GM12865 (cell line): ENCODE data around the gene TRRAP.
"Not testable (repeated sequence)": the region's sequence is repeated elsewhere in the genome, so short reads cannot be mapped to it uniquely, and the experiment has no call there.

Experiments
- DNase-seq: peaks from one replicate; pipeline ENCODE4 v3.0.0; 2010; ENCODE audit warnings: low read depth
- H3K4me3 ChIP-seq: 2 replicates; pipeline ENCODE4 v1.5.1; 2011; ENCODE audit warnings: mild to moderate bottlenecking, low read depth, low read length, control low read depth
- CTCF ChIP-seq: IDR thresholded peaks from 2 replicates; pipeline ENCODE4 v1.5.1; 2011; ENCODE audit warnings: low read length, control low read depth, low read depth, inconsistent platforms; ENCODE audit not compliant: insufficient read depth; ENCODE audit errors: missing control alignments

TRRAP gene

GRCh38 chr7:98837630-98837972 is 40.7 kb upstream of the TRRAP start:
- no peak overlapping the region for H3K4me3 ChIP-seq
- DNase-seq = no peak
- TF ChIP-seq CTCF = no peak

DNA sequence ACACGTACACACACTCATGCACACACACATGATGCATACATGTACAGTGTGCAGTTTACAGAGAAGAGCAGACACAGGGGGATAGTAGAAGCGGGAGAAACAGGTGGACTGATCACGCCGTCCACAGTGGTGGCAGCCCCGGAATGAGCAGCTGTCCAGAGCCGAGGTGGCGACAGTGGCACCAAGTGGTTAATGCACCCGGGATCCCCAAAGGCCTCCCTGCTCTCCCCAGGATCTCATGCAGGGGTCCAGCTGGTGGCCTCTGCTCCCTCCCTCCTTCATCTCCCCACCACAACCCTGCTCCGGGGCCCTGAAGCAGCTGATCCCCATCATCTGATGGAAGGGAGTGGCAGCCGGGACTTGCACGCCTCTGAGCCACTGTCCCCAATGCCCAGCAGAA is 38.2 kb upstream of the TRRAP start:
- no peak for DNase-seq
- no peak for TF ChIP-seq CTCF
- no peak overlapping the region for H3K4me3 ChIP-seq

GRCh38 chr7:98840722-98841121 is 37.6 kb upstream of the TRRAP start:
- no peak for DNase-seq
- no peak overlapping the region for H3K4me3 ChIP-seq
- no peak for TF ChIP-seq CTCF

DNA sequence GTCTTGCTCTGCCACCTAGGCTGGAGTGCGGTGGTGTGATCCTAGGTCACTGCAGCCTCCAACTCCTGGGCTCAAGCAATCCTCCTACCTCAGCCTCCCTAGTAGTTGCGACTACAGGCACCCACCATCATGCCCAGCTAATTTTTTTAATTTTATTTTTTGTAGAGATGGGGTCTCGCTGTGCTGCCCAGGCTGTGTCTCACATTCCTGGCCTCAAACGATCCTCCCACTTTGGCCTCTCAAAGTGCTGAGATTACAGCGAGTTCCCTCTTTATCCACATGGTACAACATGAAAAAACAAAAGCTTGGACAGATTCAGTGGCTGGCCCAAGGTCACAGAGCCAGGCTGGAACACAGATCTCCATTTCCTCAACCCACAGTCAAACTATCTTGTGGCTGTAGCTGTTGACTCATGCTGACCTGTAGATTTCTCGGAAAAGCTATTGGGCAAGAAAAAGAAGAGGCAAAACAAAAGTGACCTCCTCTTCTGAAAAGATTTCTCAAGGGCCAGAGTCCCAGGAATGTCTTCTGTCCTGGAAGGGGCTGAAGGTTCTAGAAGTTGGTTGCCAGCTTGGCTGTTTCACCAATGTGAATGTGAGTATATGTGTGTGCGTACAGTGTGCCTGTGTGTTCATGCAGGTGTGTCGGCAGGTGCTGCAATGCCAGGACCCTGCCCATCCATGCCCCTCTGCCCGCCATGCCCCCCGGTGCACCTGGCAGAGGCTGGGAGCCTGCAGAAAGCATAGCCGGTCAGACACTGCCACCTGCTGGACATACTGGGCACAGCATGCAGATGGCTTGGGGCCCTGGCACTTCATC is 36.9 kb upstream of the TRRAP start:
- TF ChIP-seq CTCF = peak; percentile 97
- peak; percentile 65 for DNase-seq
- H3K4me3 ChIP-seq = no peak overlapping the region

GRCh38 chr7:98842552-98842951 is 35.8 kb upstream of the TRRAP start:
- not testable (repeated sequence) for DNase-seq, H3K4me3 ChIP-seq

GRCh38 chr7:98848918-98849317 is 29.4 kb upstream of the TRRAP start:
- DNase-seq = no peak
- no peak overlapping the region for H3K4me3 ChIP-seq
- TF ChIP-seq CTCF = no peak

DNA sequence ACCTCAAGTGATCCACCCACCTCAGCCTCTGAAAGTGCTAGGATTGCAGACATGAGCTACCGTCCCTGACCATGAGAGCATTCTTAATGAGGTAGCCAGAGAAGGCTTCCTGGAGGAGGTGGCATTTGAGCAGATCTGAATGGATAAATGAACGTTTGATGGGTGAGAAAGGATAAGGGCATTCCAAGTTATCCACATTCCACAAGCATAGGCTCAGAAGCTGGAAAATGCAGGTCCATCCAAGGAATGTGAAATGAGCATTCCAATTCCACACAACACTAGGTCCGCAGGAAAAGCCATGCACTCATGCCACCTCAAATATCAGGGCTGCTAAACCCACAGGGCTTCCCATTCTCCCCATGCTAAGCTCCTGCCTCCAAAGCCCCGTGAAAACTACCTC is 25.5 kb upstream of the TRRAP start:
- TF ChIP-seq CTCF = no peak
- H3K4me3 ChIP-seq = no peak overlapping the region
- no peak for DNase-seq
